Body of pancreas (tissue), 4 donors: Measurements from ENCODE around the gene ALDH1A2. TPM values are rescaled to one million over a fixed set of nuclear protein-coding genes. Genes with fewer than 3 reads are reported as not detected.

Experiments
- ATAC-seq: fragments of 150-250 bp; one replicate; pipeline ENCODE4 v1.9.1; 2016
- DNase-seq, 4 donors: peaks; one replicate each; pipeline ENCODE4 v3.0.0-alpha.2; 2019
- H3K27ac ChIP-seq, 4 donors: fragments of 200-600 bp; sonication (generic); 1 replicate in 3 of 4; 2 replicates in 1 of 4; pipeline versions ENCODE4 v1.5.1 to v1.6.1; 2016 to 2019; ENCODE audit warnings: mild to moderate bottlenecking in 1 of 4, mixed read lengths in 1 of 4, moderate library complexity in 1 of 4
- H3K27me3 ChIP-seq, 2 donors: fragments of 200-600 bp; sonication (generic); one replicate each; pipeline ENCODE4 v1.6.0; 2016; ENCODE audit warnings: mild to moderate bottlenecking in 1 of 2
- H3K36me3 ChIP-seq, 2 donors: fragments of 200-600 bp; sonication (generic); replicated peaks in 1 of 2; 2 replicates each; pipeline ENCODE4 v1.5.1; 2016; ENCODE audit warnings: low read depth in 2 of 2; ENCODE audit not compliant: insufficient read depth in 1 of 2
- H3K4me1 ChIP-seq: fragments of 200-600 bp; sonication (generic); one replicate; pipeline ENCODE4 v1.6.0; 2016
- H3K4me3 ChIP-seq, 2 donors: fragments of 200-600 bp; sonication (generic); 1 replicate in 1 of 2; 2 replicates in 1 of 2; pipeline ENCODE4 v1.5.1; 2016 to 2019
- H3K9me3 ChIP-seq, 3 donors: fragments of 200-600 bp; sonication (generic); 1 replicate in 2 of 3; 2 replicates in 1 of 3; pipeline ENCODE4 v1.5.1; 2016
- POLR2A ChIP-seq, 3 donors: fragments of 450-650 bp; IDR thresholded peaks; one replicate each; pipeline ENCODE4 v1.6.1; 2016; ENCODE audit warnings: antibody characterized with exemption in 3 of 3, mild to moderate bottlenecking in 2 of 3
- WGBS, 2 donors: methylation state at CpG; one replicate each; pipeline ENCODE4 v1.1.5; 2017; 5-methylcytosine and 5-hydroxymethylcytosine counted together
- intact Hi-C: fragments of 100-400 bp; cut with DNase I; formaldehyde crosslinking; loops from one replicate; pipeline ENCODE4 v1.15.1; 2023
- total RNA-seq, 2 donors: library from RNA; depleted of rRNA; stranded (reverse); fragments of >200 nt; gene quantifications; one replicate each; pipeline ENCODE4 v1.1.0, GENCODE V29; 2016
- TF ChIP-seq, protein P1 (sequence below), 7 experiments: fragments of 450-650 bp in 4 of 7; fragments of 200-600 bp in 3 of 7; sonication (generic) in 3 of 7; IDR thresholded peaks; one replicate each; pipeline ENCODE4 v1.5.1; 2016 to 2019; ENCODE audit warnings: antibody characterized with exemption in 7 of 7

The ALDH1A2 gene
- total RNA-seq, 2 donors from 2014 or later = 1.6 to 2.1 TPM

DNA sequence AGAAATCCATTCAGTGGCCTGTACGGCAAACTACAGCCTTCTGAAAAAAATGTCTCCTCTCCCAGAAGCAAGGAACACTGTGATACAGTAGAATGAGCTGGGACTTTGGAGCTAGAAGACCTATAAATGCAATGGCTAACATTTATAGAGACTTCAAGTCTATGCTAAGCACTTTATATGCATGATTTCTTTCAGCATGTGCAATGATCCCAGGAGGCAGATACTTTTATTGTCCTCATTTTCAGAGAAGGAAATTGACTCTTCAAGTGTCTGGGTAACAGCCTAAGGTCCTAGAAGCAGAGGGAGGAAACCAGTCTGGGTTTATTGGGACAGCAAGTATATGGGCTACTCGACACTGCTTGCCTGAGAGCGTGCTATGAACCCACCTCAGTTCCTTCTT lies 140.9 kb downstream of the ALDH1A2 start:
- Histone ChIP-seq H3K27me3 (no peaks in the 10 kb centered on the region), H3K9me3 (no peaks in the 10 kb centered on the region), H3K4me3 (no peak overlapping the region), H3K4me1 (peaks cover 26% of the 10 kb centered on the region), H3K27ac (peak overlapping the region in 1 of 4 donors; percentile 91), H3K36me3 (no peaks in the 10 kb centered on the region)
- intact Hi-C loops = no loop called here
- ATAC-seq = no peak
- DNase-seq = no peak
- 76 to 87% methylated on average over 3 of the region's 3 CpGs for WGBS, 2 donors
- no peak for TF ChIP-seq POLR2A (IDR thresholded peaks at IDR 0.05)

DNA sequence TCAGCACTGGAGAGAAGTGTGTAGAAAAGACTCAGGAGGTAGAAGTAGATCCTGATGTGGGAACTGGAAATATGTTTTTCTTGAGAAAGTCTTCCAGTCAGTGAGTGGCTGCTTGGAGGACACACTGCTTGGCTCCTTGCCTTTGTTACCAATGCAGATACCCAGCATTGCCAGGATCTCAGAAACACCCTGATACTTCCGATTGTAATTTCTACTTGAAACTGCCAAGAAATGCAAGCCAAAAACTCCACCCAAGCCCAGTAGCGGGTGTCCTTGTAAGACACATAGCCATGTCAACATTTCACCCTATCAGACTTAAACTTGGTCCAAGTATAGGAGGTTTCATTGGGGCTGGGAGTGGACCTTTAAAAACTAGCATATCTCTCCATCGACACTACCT lies 141.8 kb downstream of the ALDH1A2 start:
- Histone ChIP-seq H3K9me3 (no peaks in the 10 kb centered on the region), H3K4me3 (no peak overlapping the region), H3K27ac (peak overlapping the region; percentile 43 to 91 (median 78)), H3K4me1 (peaks cover 26% of the 10 kb centered on the region), H3K27me3 (no peaks in the 10 kb centered on the region), H3K36me3 (no peaks in the 10 kb centered on the region)
- TF ChIP-seq POLR2A (IDR thresholded peaks at IDR 0.05) = no peak
- TF ChIP-seq, protein P1, sequence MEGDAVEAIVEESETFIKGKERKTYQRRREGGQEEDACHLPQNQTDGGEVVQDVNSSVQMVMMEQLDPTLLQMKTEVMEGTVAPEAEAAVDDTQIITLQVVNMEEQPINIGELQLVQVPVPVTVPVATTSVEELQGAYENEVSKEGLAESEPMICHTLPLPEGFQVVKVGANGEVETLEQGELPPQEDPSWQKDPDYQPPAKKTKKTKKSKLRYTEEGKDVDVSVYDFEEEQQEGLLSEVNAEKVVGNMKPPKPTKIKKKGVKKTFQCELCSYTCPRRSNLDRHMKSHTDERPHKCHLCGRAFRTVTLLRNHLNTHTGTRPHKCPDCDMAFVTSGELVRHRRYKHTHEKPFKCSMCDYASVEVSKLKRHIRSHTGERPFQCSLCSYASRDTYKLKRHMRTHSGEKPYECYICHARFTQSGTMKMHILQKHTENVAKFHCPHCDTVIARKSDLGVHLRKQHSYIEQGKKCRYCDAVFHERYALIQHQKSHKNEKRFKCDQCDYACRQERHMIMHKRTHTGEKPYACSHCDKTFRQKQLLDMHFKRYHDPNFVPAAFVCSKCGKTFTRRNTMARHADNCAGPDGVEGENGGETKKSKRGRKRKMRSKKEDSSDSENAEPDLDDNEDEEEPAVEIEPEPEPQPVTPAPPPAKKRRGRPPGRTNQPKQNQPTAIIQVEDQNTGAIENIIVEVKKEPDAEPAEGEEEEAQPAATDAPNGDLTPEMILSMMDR (IDR thresholded peaks at IDR 0.05) = no peak
- ATAC-seq = peak; percentile 31
- WGBS, 2 donors = 14 to 20% methylated on average over 3 of the region's 3 CpGs
- DNase-seq = peak; percentile 47 to 68 (median 57)
- intact Hi-C loops = no loop called here

DNA sequence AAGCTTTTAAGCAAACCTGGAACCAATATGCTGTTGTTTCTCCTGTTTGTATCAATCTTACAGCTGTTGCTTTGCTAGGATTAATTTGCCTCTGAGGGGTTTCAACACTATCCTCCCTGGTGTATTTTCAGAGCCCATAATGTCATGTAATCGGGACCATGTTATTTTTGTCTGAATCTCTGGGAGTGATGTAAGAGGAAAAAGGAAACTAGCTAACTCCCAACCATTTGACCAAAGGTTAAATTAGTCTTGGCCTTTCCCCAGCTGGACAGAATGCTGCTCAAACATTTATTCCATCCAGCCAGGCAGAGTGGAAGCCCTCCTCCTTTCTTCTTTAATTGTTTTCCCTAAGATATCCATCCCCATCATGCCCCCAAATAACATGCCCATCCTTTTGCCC lies 142.2 kb downstream of the ALDH1A2 start:
- no peak for TF ChIP-seq POLR2A (IDR thresholded peaks at IDR 0.05)
- TF ChIP-seq, protein P1 (IDR thresholded peaks at IDR 0.05) = no peak
- Histone ChIP-seq H3K27me3 (no peaks in the 10 kb centered on the region), H3K4me3 (no peak overlapping the region), H3K4me1 (peaks cover 26% of the 10 kb centered on the region), H3K36me3 (no peaks in the 10 kb centered on the region), H3K9me3 (no peaks in the 10 kb centered on the region), H3K27ac (peak overlapping the region; percentile 43 to 91 (median 78))
- ATAC-seq = peak; percentile 78
- intact Hi-C loops = no loop called here
- peak; percentile 32 to 65 (median 40) for DNase-seq
- 4 to 8% methylated on average over 1 of the region's 1 CpG for WGBS, 2 donors

DNA sequence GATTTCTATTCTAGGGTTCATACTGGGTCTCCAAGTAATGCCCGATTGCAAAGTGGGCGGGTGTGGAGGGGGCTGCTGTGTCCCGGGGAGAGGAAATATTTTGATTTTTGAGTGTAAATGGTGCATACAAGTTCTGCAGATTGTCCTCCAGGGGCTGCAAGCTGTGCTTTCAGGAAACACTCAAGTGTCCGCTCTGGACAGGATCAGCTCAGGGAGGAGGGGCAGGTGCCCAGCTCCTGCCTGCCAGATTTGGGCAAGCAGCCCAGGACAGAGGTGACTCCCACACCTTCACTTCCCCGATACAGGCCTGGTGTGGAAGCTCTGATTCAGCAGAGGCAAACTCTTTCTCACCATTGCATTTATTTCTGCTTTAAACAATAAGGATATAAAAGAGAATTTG lies 142.7 kb downstream of the ALDH1A2 start:
- DNase-seq (peak; percentile 85 to 94 (median 92)), ATAC-seq (peak; percentile 95)
- Histone ChIP-seq H3K4me1 (peaks cover 26% of the 10 kb centered on the region), H3K4me3 (no peak overlapping the region), H3K27ac (peak overlapping the region; percentile 43 to 91 (median 78)), H3K9me3 (no peaks in the 10 kb centered on the region), H3K36me3 (no peaks in the 10 kb centered on the region), H3K27me3 (no peaks in the 10 kb centered on the region)
- WGBS, 2 donors = 12 to 17% methylated on average over 5 of the region's 5 CpGs
- intact Hi-C loops = no loop called here
- TF ChIP-seq, protein P1 (IDR thresholded peaks at IDR 0.05) = peak in 5 of 7 experiments; percentile 8 to 44 (median 39)
- TF ChIP-seq POLR2A (IDR thresholded peaks at IDR 0.05) = no peak

DNA sequence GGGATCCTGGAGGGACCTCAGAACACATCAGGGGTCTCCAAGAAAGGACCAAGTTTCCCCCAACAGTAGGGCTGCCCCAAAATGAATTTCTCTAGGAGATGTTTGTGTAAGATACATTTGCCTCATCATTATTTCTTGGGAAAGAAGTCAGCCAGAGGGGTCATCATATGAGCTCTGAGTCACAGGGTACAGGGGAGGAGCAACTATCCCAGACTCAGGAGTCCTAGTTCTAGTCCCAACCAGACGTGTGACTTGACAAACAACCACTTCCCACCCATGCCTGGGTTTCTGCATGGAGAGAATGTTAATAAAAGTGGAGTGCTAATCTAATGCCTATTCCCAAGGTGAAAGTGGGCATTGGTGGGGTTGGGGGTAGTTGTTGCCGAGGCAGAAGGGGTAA lies 144.1 kb downstream of the ALDH1A2 start:
- Histone ChIP-seq H3K4me1 (peaks cover 33% of the 10 kb centered on the region), H3K27me3 (no peaks in the 10 kb centered on the region), H3K27ac (peak overlapping the region in 1 of 4 donors; percentile 11), H3K4me3 (no peak overlapping the region), H3K9me3 (no peaks in the 10 kb centered on the region), H3K36me3 (no peaks in the 10 kb centered on the region)
- intact Hi-C loops = no loop called here
- no peak for TF ChIP-seq POLR2A (IDR thresholded peaks at IDR 0.05)
- TF ChIP-seq, protein P1 (IDR thresholded peaks at IDR 0.05) = no peak
- 82 to 87% methylated on average over 2 of the region's 2 CpGs for WGBS, 2 donors
- ATAC-seq = no peak
- DNase-seq = no peak
